HepG2 (cell line): ENCODE measurements around the gene PHYH. TPM values are rescaled to one million over a fixed set of nuclear protein-coding genes. Genes with fewer than 3 reads are reported as not detected.

ENCODE experiments used
- AFF4 ChIP-seq: sonication (generic); formaldehyde crosslinking; IDR thresholded peaks from 2 replicates; pipeline ENCODE4 v1.4.0; 2020; ENCODE audit warnings: missing genetic modification reagents
- ATF2 ChIP-seq: sonication (generic); formaldehyde crosslinking; IDR thresholded peaks from 2 replicates; pipeline ENCODE4 v1.4.0; 2020; ENCODE audit warnings: missing genetic modification reagents
- ATM ChIP-seq: fragments of 450-650 bp; IDR thresholded peaks from 2 replicates; pipeline ENCODE4 v1.7.1; 2017; ENCODE audit warnings: mild to moderate bottlenecking, borderline replicate concordance
- CTCF ChIP-seq: sonication (generic); formaldehyde crosslinking; IDR thresholded peaks from 2 replicates; pipeline ENCODE4 v1.5.0; 2020; ENCODE audit warnings: mild to moderate bottlenecking, missing genetic modification reagents, moderate library complexity
- ELF4 ChIP-seq: sonication (generic); formaldehyde crosslinking; IDR thresholded peaks from 2 replicates; pipeline ENCODE4 v1.5.0; 2020; ENCODE audit warnings: missing genetic modification reagents, mild to moderate bottlenecking, moderate library complexity, borderline replicate concordance
- HINFP ChIP-seq: sonication (generic); formaldehyde crosslinking; IDR thresholded peaks from 2 replicates; pipeline ENCODE4 v1.4.0; 2020; ENCODE audit warnings: low read depth, mild to moderate bottlenecking, missing genetic modification reagents
- PITX1 ChIP-seq: sonication (generic); formaldehyde crosslinking; IDR thresholded peaks from 2 replicates; pipeline ENCODE4 v1.5.1; 2020; ENCODE audit warnings: mild to moderate bottlenecking, missing genetic modification reagents
- PLSCR1 ChIP-seq: sonication (generic); formaldehyde crosslinking; IDR thresholded peaks from 2 replicates; pipeline ENCODE4 v1.5.0; 2020; ENCODE audit warnings: missing genetic modification reagents, mild to moderate bottlenecking, borderline replicate concordance
- POLR2AphosphoS5 ChIP-seq: IDR thresholded peaks from 2 replicates; pipeline ENCODE4 v1.6.1; 2012; ENCODE audit warnings: low read depth, low read length
- REST ChIP-seq, 2 experiments: IDR thresholded peaks; 2 replicates each; pipeline ENCODE4 v1.6.1; 2011 to 2012; ENCODE audit warnings: low read length in 2 of 2, borderline replicate concordance in 1 of 2, low read depth in 1 of 2, mild to moderate bottlenecking in 1 of 2, moderate library complexity in 1 of 2
- ZNF274 ChIP-seq: sonication (generic); formaldehyde crosslinking; IDR thresholded peaks from 2 replicates; pipeline ENCODE4 v1.5.1; 2020; ENCODE audit warnings: mild to moderate bottlenecking, missing genetic modification reagents
- ZNF326 ChIP-seq: sonication (generic); formaldehyde crosslinking; IDR thresholded peaks from 2 replicates; pipeline ENCODE4 v1.4.0; 2020; ENCODE audit warnings: missing genetic modification reagents, borderline replicate concordance
- ZNF343 ChIP-seq: sonication (generic); formaldehyde crosslinking; IDR thresholded peaks from 2 replicates; pipeline ENCODE4 v1.4.0; 2020; ENCODE audit warnings: mild to moderate bottlenecking, missing genetic modification reagents
- ZNF432 ChIP-seq: sonication (generic); formaldehyde crosslinking; IDR thresholded peaks from 2 replicates; pipeline ENCODE4 v1.5.0; 2020; ENCODE audit warnings: missing genetic modification reagents, mild to moderate bottlenecking, borderline replicate concordance
- ZNF879 ChIP-seq: sonication (generic); formaldehyde crosslinking; IDR thresholded peaks from 2 replicates; pipeline ENCODE4 v1.8.1; 2023; ENCODE audit warnings: missing genetic modification reagents
- polyA plus RNA-seq, 8 experiments: library from polyadenylated mRNA; depleted of rRNA in 3 of 8; stranded (reverse) in 7 of 8; unstranded in 1 of 8; fragments of >200 nt; fragmentation: Illumina TruSeq in 4 of 8; extraction: Trizol in 4 of 8; gene quantifications; 2 replicates each; pipeline versions ENCODE4 v1.2.1 to v1.2.3, GENCODE V29; 2011 to 2016; ENCODE audit warnings: low read depth in 4 of 8, missing spikeins in 1 of 8, mixed read lengths in 1 of 8; ENCODE audit not compliant: insufficient read depth in 1 of 8
- total RNA-seq, 5 experiments: library from RNA; depleted of rRNA; stranded (reverse); fragments of >200 nt; fragmentation: Illumina TruSeq; extraction: Trizol; gene quantifications; 2 replicates each; pipeline ENCODE4 v1.2.3, GENCODE V29; 2016; ENCODE audit warnings: low read depth in 1 of 5

PHYH gene
- total and polyA plus RNA-seq, 2 of the 13 experiments (the other 11 are each of a cell fraction or from before 2014, with no cell fraction given) = 27.2 to 34.5 TPM

GRCh38 chr10:13271552-13272163 lies 28.2 kb downstream of the PHYH start (continued):
- TF ChIP-seq PLSCR1 (CRISPR knock-in tag) (no peak), ELF4 (CRISPR knock-in tag) (0 out of 2 replicates have a peak, but pooled peaks have one; percentile 60), ATM (no peak), ZNF343 (CRISPR knock-in tag) (no peak), REST (IDR thresholded peaks at IDR 0.05; ENCODE audit: borderline replicate concordance in 1 of 2, low read depth in 1 of 2, low read length in 2 of 2) (no peak), ZNF432 (CRISPR knock-in tag) (no peak), ZNF274 (CRISPR knock-in tag) (no peak), ZNF879 (CRISPR knock-in tag) (no peak), ATF2 (CRISPR knock-in tag) (no peak; the same call in 1 of the 2 replicates), POLR2AphosphoS5 (no peak), HINFP (CRISPR knock-in tag) (no peak), ZNF326 (CRISPR knock-in tag) (no peak), PITX1 (CRISPR knock-in tag) (0 out of 2 replicates have a peak, but pooled peaks have one; percentile 29), CTCF (peak; percentile 95), AFF4 (CRISPR knock-in tag) (no peak)
